ENCODE results near the gene CHST12. TPM values are rescaled to one million over a fixed set of nuclear protein-coding genes. Genes with fewer than 3 reads are reported as not detected.

Gene CHST12
- total and polyA plus RNA-seq, 4 donors, result 14.7 to 30.9 (median 16.8) TPM

- 57 to 69% methylated on average over 5 of the region's 5 CpGs for WGBS, 2 donors
These were observed 67.6 kb downstream of the CHST12 start for GRCh38 chr7:2471022-2471329.

GRCh38 chr7:2471396-2471795, 68.0 kb downstream of the CHST12 start:
- Histone ChIP-seq H3K9me3 (ENCODE audit: control insufficient read depth in 4 of 4, insufficient read depth in 3 of 4, low read length in 3 of 4) (no peaks in the 10 kb centered on the region), H3K27ac (ENCODE audit: low read depth in 1 of 2, low read length in 1 of 2) (peak overlapping the region in 1 of 2 donors; percentile 32), H3K4me3 (no peak overlapping the region), H3K4me1 (ENCODE audit: control insufficient read depth in 5 of 5, insufficient read depth in 5 of 5, low read length in 5 of 5) (peaks cover 0 to 11% (median 4%) of the 10 kb centered on the region in 5 donors), H3K36me3 (ENCODE audit: control insufficient read depth in 4 of 4, insufficient read depth in 4 of 4, low read length in 4 of 4) (no peaks in the 10 kb centered on the region), H3K9ac (ENCODE audit: insufficient read depth in 1 of 2, low read length in 2 of 2) (no peak overlapping the region), H3K27me3 (ENCODE audit: control insufficient read depth in 3 of 3, insufficient read depth in 3 of 3, low read length in 2 of 3) (no peaks in the 10 kb centered on the region)
- ATAC-seq (ENCODE audit: insufficient read depth, low FRiP score) (no peak), DNase-seq (peak; percentile 83 to 90 (median 87))
- WGBS, 2 donors, result 16 to 21% methylated on average over 17 of the region's 17 CpGs
- TF ChIP-seq CTCF (IDR thresholded peaks at IDR 0.05; ENCODE audit: control extremely low read depth, extremely low read depth), result no peak

More at GRCh38 chr7:2471022-2471329, 67.6 kb downstream of the CHST12 start:
- Histone ChIP-seq H3K4me3 (no peak overlapping the region), H3K9ac (ENCODE audit: insufficient read depth in 1 of 2, low read length in 2 of 2) (no peak overlapping the region), H3K36me3 (ENCODE audit: control insufficient read depth in 4 of 4, insufficient read depth in 4 of 4, low read length in 4 of 4) (no peaks in the 10 kb centered on the region), H3K27ac (ENCODE audit: low read depth in 1 of 2, low read length in 1 of 2) (peak overlapping the region in 1 of 2 donors; percentile 32), H3K27me3 (ENCODE audit: control insufficient read depth in 3 of 3, insufficient read depth in 3 of 3, low read length in 2 of 3) (no peaks in the 10 kb centered on the region), H3K9me3 (ENCODE audit: control insufficient read depth in 4 of 4, insufficient read depth in 3 of 4, low read length in 3 of 4) (no peaks in the 10 kb centered on the region), H3K4me1 (ENCODE audit: control insufficient read depth in 5 of 5, insufficient read depth in 5 of 5, low read length in 5 of 5) (peaks cover 0 to 11% (median 4%) of the 10 kb centered on the region in 5 donors)
- ATAC-seq (ENCODE audit: insufficient read depth, low FRiP score) (no peak), DNase-seq (peak in 1 of 3 donors; percentile 28)
- TF ChIP-seq CTCF (IDR thresholded peaks at IDR 0.05; ENCODE audit: control extremely low read depth, extremely low read depth), result no peak

DNA sequence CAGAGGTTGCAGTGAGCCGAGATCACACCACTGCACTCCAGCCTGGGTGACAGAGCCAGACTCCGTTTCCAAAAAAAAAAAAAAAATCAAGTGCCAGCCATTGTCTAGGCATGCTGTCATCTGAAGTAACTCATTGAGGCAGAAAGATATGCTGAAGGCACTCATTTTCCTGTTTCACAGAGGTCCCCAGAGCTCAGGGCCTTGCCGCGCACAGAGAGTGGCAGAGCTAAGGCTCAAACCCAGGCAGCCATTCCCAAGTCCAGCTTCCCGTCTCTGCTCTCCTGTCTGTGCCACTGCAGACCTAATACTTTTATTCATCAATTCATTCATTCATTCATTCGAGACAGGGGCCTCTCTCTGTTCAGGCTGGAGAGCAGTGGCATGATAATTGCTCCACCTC, 69.3 kb downstream of the CHST12 start:
- no peaks in the 10 kb centered on the region for H3K36me3 ChIP-seq (ENCODE audit: control insufficient read depth in 4 of 4, insufficient read depth in 4 of 4, low read length in 4 of 4)
- H3K4me3 ChIP-seq, result no peak overlapping the region
- DNase-seq (no peak), ATAC-seq (ENCODE audit: insufficient read depth, low FRiP score) (no peak)
- H3K27me3 ChIP-seq (ENCODE audit: control insufficient read depth in 3 of 3, insufficient read depth in 3 of 3, low read length in 2 of 3), result no peaks in the 10 kb centered on the region
- H3K9me3 ChIP-seq (ENCODE audit: control insufficient read depth in 4 of 4, insufficient read depth in 3 of 4, low read length in 3 of 4), result no peaks in the 10 kb centered on the region
- H3K27ac ChIP-seq (ENCODE audit: low read depth in 1 of 2, low read length in 1 of 2), result no peak overlapping the region
- H3K9ac ChIP-seq (ENCODE audit: insufficient read depth in 1 of 2, low read length in 2 of 2), result no peak overlapping the region
- TF ChIP-seq CTCF (IDR thresholded peaks at IDR 0.05; ENCODE audit: control extremely low read depth, extremely low read depth), result no peak
- H3K4me1 ChIP-seq (ENCODE audit: control insufficient read depth in 5 of 5, insufficient read depth in 5 of 5, low read length in 5 of 5), result peaks cover 0 to 13% (median 7%) of the 10 kb centered on the region in 5 donors
- WGBS, 2 donors, result 87 to 93% methylated on average over 6 of the region's 6 CpGs

- no peak overlapping the region for H3K9ac ChIP-seq (ENCODE audit: insufficient read depth in 1 of 2, low read length in 2 of 2)
- no peak for TF ChIP-seq CTCF (IDR thresholded peaks at IDR 0.05; ENCODE audit: control extremely low read depth, extremely low read depth)
- no peak overlapping the region for H3K4me3 ChIP-seq
- no peaks in the 10 kb centered on the region for H3K9me3 ChIP-seq (ENCODE audit: control insufficient read depth in 4 of 4, insufficient read depth in 3 of 4, low read length in 3 of 4)
- H3K4me1 ChIP-seq (ENCODE audit: control insufficient read depth in 5 of 5, insufficient read depth in 5 of 5, low read length in 5 of 5), result peaks cover 0 to 21% (median 12%) of the 10 kb centered on the region in 5 donors
- WGBS, 2 donors, result 78 to 85% methylated on average over 12 of the region's 12 CpGs
- H3K36me3 ChIP-seq (ENCODE audit: control insufficient read depth in 4 of 4, insufficient read depth in 4 of 4, low read length in 4 of 4), result no peaks in the 10 kb centered on the region
- ATAC-seq (ENCODE audit: insufficient read depth, low FRiP score) (no peak), DNase-seq (no peak)
- no peaks in the 10 kb centered on the region for H3K27me3 ChIP-seq (ENCODE audit: control insufficient read depth in 3 of 3, insufficient read depth in 3 of 3, low read length in 2 of 3)
- no peak overlapping the region for H3K27ac ChIP-seq (ENCODE audit: low read depth in 1 of 2, low read length in 1 of 2)
These were observed 70.2 kb downstream of the CHST12 start for GRCh38 chr7:2473496-2474180.
